ENCODE results near the gene SNX21.

Gene SNX21

DNA sequence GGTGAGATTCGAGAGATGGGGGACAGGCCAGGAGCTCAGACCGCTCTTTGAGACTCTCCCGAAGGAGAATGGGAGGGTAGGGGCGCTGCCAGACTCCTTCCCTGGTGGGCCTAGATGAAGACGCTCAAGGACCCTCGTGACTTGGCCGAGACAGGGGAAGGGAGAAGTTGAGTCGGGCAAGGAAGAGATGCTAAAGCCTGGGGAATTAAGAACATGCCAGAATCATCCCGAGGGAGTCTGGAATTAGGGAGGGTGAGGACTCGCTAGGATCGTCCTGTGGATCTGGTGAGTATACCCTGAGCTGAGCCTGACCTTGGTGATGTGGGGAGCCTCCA is 20.6 kb upstream of the SNX21 start:
- peaks cover 24% of the 10 kb centered on the region for H3K36me3 ChIP-seq (ENCODE audit: low read length)
- H3K9me3 ChIP-seq (ENCODE audit: insufficient read depth, low read length), result no peaks in the 10 kb centered on the region
- H3F3A ChIP-seq (ENCODE audit: insufficient read depth), result peaks cover 27% of the 10 kb centered on the region
- peak overlapping the region; percentile 81 for H3K27ac ChIP-seq (ENCODE audit: low read depth, low read length)
- H3K27me3 ChIP-seq (ENCODE audit: low read length), result no peaks in the 10 kb centered on the region
- peak overlapping the region; percentile 73 for H3K4me2 ChIP-seq (ENCODE audit: low read depth, low read length, poor library complexity, severe bottlenecking)
- no peaks in the 10 kb centered on the region for H3K9me2 ChIP-seq (replicated peaks; ENCODE audit: insufficient read depth, low read length)
- H4K20me1 ChIP-seq (ENCODE audit: low read depth, low read length), result no peaks in the 10 kb centered on the region
- peaks cover 19% of the 10 kb centered on the region for H3K79me2 ChIP-seq (ENCODE audit: insufficient read depth, low read length)
- H2AFZ ChIP-seq (ENCODE audit: low read depth, low read length, severe bottlenecking), result peak overlapping the region; percentile 58
- peak overlapping the region; percentile 88 for H3K4me3 ChIP-seq (ENCODE audit: insufficient read depth, low read length, poor library complexity, severe bottlenecking)
- no peak for TF ChIP-seq EZH2phosphoT487 (conservative IDR thresholded peaks at IDR 0.05; ENCODE audit: low read length)
- peak overlapping the region; percentile 95 for H3K9ac ChIP-seq (ENCODE audit: low read length)

DNA sequence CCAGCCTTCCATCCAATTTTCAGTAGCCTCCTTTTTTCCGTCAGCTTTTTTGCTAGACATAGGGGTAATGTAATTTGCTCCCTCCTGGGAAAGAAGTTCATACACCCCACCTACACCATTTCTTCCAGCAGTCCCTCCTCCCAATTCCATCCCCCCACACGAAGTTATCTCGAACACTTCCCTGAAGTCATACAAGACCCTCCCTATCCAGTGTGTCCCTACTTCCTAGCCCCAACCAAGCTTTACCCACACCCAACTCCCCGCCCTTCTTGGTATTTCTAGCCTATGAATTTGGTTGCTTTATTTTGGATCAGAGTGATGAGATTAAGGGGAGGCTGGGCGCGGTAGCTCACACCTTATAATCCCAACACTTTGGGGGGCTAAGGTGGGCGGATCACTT is 20.1 kb upstream of the SNX21 start:
- Histone ChIP-seq H3K9ac (ENCODE audit: low read length) (peak overlapping the region; percentile 95), H3K4me3 (ENCODE audit: insufficient read depth, low read length, poor library complexity, severe bottlenecking) (peak overlapping the region; percentile 88), H3K27ac (ENCODE audit: low read depth, low read length) (peak overlapping the region; percentile 81), H3K9me2 (replicated peaks; ENCODE audit: insufficient read depth, low read length) (no peaks in the 10 kb centered on the region), H3K79me2 (ENCODE audit: insufficient read depth, low read length) (peaks cover 19% of the 10 kb centered on the region), H3K36me3 (ENCODE audit: low read length) (peaks cover 24% of the 10 kb centered on the region), H3K4me2 (ENCODE audit: low read depth, low read length, poor library complexity, severe bottlenecking) (peak overlapping the region; percentile 73), H2AFZ (ENCODE audit: low read depth, low read length, severe bottlenecking) (no peak overlapping the region), H4K20me1 (ENCODE audit: low read depth, low read length) (no peaks in the 10 kb centered on the region), H3F3A (ENCODE audit: insufficient read depth) (peaks cover 33% of the 10 kb centered on the region), H3K27me3 (ENCODE audit: low read length) (no peaks in the 10 kb centered on the region), H3K9me3 (ENCODE audit: insufficient read depth, low read length) (no peaks in the 10 kb centered on the region)
- TF ChIP-seq CTCF (IDR thresholded peaks at IDR 0.05; ENCODE audit: insufficient read depth, low read length, poor library complexity, severe bottlenecking) (no peak), EZH2phosphoT487 (conservative IDR thresholded peaks at IDR 0.05; ENCODE audit: low read length) (no peak)

- Histone ChIP-seq H3K36me3 (ENCODE audit: low read length) (peaks cover 24% of the 10 kb centered on the region), H3F3A (ENCODE audit: insufficient read depth) (peaks cover 34% of the 10 kb centered on the region), H3K27me3 (ENCODE audit: low read length) (no peaks in the 10 kb centered on the region), H3K27ac (ENCODE audit: low read depth, low read length) (no peak overlapping the region), H3K9ac (ENCODE audit: low read length) (no peak overlapping the region), H3K4me2 (ENCODE audit: low read depth, low read length, poor library complexity, severe bottlenecking) (peak overlapping the region; percentile 73), H2AFZ (ENCODE audit: low read depth, low read length, severe bottlenecking) (no peak overlapping the region), H3K9me2 (replicated peaks; ENCODE audit: insufficient read depth, low read length) (no peaks in the 10 kb centered on the region), H3K79me2 (ENCODE audit: insufficient read depth, low read length) (peaks cover 19% of the 10 kb centered on the region), H3K9me3 (ENCODE audit: insufficient read depth, low read length) (no peaks in the 10 kb centered on the region), H3K4me3 (ENCODE audit: insufficient read depth, low read length, poor library complexity, severe bottlenecking) (no peak overlapping the region), H4K20me1 (ENCODE audit: low read depth, low read length) (no peaks in the 10 kb centered on the region)
- TF ChIP-seq CTCF (IDR thresholded peaks at IDR 0.05; ENCODE audit: insufficient read depth, low read length, poor library complexity, severe bottlenecking), result no peak
- TF ChIP-seq EZH2phosphoT487 (conservative IDR thresholded peaks at IDR 0.05; ENCODE audit: low read length), result no peak
Measured at GRCh38 chr20:45814314-45814713, 19.3 kb upstream of the SNX21 start.

GRCh38 chr20:45816951-45817350 is 16.6 kb upstream of the SNX21 start:
- Histone ChIP-seq H3F3A (ENCODE audit: insufficient read depth) (peaks cover 26% of the 10 kb centered on the region), H3K27ac (ENCODE audit: low read depth, low read length) (no peak overlapping the region), H3K9me3 (ENCODE audit: insufficient read depth, low read length) (no peaks in the 10 kb centered on the region), H3K79me2 (ENCODE audit: insufficient read depth, low read length) (peaks cover 19% of the 10 kb centered on the region), H3K27me3 (ENCODE audit: low read length) (no peaks in the 10 kb centered on the region), H3K4me2 (ENCODE audit: low read depth, low read length, poor library complexity, severe bottlenecking) (no peak overlapping the region), H3K9ac (ENCODE audit: low read length) (no peak overlapping the region), H3K4me3 (ENCODE audit: insufficient read depth, low read length, poor library complexity, severe bottlenecking) (no peak overlapping the region), H3K36me3 (ENCODE audit: low read length) (peaks cover 20% of the 10 kb centered on the region), H3K9me2 (replicated peaks; ENCODE audit: insufficient read depth, low read length) (no peaks in the 10 kb centered on the region), H2AFZ (ENCODE audit: low read depth, low read length, severe bottlenecking) (no peak overlapping the region), H4K20me1 (ENCODE audit: low read depth, low read length) (no peaks in the 10 kb centered on the region)
- TF ChIP-seq CTCF (IDR thresholded peaks at IDR 0.05; ENCODE audit: insufficient read depth, low read length, poor library complexity, severe bottlenecking) (no peak), EZH2phosphoT487 (conservative IDR thresholded peaks at IDR 0.05; ENCODE audit: low read length) (no peak)

Measured in SU-DHL-6 (cell line).